LNCaP clone FGC (cell line): ENCODE data around the gene ATXN1.

ENCODE experiments used
- DNase-seq: peaks from one replicate; pipeline ENCODE4 v3.0.0-alpha.2; 2011; ENCODE audit warnings: low read depth
- H3K4me3 ChIP-seq: 2 replicates; pipeline ENCODE4 v1.5.1; 2011; ENCODE audit warnings: mild to moderate bottlenecking, low read depth, low read length, control low read depth
- CTCF ChIP-seq: IDR thresholded peaks from 2 replicates; pipeline ENCODE4 v1.5.1; 2012; ENCODE audit warnings: mild to moderate bottlenecking; ENCODE audit not compliant: control insufficient read depth, insufficient read depth; ENCODE audit errors: extremely low read depth

The ATXN1 gene

GRCh38 chr6:16430391-16431089, 330.7 kb downstream of the ATXN1 start:
- H3K4me3 ChIP-seq: no peak overlapping the region
- TF ChIP-seq CTCF: no peak
- no peak for DNase-seq

- TF ChIP-seq CTCF: no peak
- DNase-seq: no peak
Measured at GRCh38 chr6:16429669-16430068, 331.6 kb downstream of the ATXN1 start.

GRCh38 chr6:16427124-16427523, 334.1 kb downstream of the ATXN1 start:
- TF ChIP-seq CTCF: no peak

More at GRCh38 chr6:16429669-16430068, 331.6 kb downstream of the ATXN1 start:
- no peak overlapping the region for H3K4me3 ChIP-seq

GRCh38 chr6:16425881-16426615, 335.2 kb downstream of the ATXN1 start:
- no peak overlapping the region for H3K4me3 ChIP-seq
- no peak for TF ChIP-seq CTCF
- no peak for DNase-seq

More at GRCh38 chr6:16427124-16427523, 334.1 kb downstream of the ATXN1 start:
- H3K4me3 ChIP-seq: no peak overlapping the region
- DNase-seq: no peak

GRCh38 chr6:16421462-16421960, 339.7 kb downstream of the ATXN1 start:
- no peak for TF ChIP-seq CTCF
- DNase-seq: no peak
- H3K4me3 ChIP-seq: no peak overlapping the region

- TF ChIP-seq CTCF: no peak
- no peak overlapping the region for H3K4me3 ChIP-seq
- DNase-seq: peak; percentile 45
Measured at GRCh38 chr6:16420715-16421461, 340.4 kb downstream of the ATXN1 start.
